Amniotic epithelial cell (primary cell): Measurements from ENCODE around the gene SUCLG2.
A peak's percentile ranks its signal among the peaks of the same experiment; 100 is the strongest.

Experiments used
- DNase-seq: peaks from one replicate; pipeline ENCODE4 v3.0.0-alpha.2; 2010; ENCODE audit warnings: low read depth

SUCLG2 gene

DNA sequence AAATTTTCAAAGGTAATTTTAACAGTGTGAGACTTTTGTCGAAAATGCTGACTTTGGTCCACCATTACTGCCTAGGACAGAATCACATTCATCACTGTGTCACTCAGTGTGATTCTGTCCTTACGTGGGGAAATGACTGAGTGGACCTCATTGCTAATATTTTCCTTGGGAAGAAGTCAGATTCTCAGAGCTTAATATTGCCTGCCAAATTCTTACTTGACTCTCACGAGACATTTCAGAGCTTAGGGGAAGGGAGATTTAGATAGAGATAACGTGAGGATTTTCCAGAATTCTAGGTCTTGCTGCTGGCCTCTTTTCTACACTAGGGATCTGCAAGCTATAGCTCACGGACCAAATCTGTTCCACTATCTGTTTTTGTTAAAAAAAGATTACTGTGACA is 270.4 kb downstream of the SUCLG2 start:
- DNase-seq = no peak

- no peak for DNase-seq
Observed at GRCh38 chr3:67383379-67383778, 271.0 kb downstream of the SUCLG2 start.

- peak; percentile 32 for DNase-seq
Observed at GRCh38 chr3:67382536-67382935, 271.9 kb downstream of the SUCLG2 start.

GRCh38 chr3:67381667-67382272 is 272.6 kb downstream of the SUCLG2 start:
- peak; percentile 35 for DNase-seq

- no peak for DNase-seq
Observed at GRCh38 chr3:67380118-67380517, 274.3 kb downstream of the SUCLG2 start.

DNA sequence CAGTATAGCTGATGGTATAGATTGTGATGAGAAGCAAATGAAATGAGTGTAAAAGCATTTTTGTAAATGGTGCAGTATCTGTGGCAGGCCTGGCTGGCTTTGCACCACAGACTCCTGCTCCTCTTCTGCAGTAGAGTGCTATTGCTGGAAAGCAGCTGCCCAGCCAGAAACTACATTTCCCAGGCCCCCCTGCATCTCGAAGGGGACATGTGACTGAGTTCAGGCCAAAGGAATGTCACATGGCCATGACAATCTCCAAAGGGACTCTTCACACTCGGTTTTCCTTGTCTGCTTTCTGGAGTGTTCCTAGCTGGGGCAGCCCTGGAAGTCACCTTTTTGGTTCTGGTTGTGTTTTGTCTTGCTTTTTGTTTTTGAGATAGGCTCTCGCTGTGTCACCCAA is 277.1 kb downstream of the SUCLG2 start:
- no peak for DNase-seq

- peak; percentile 75 for DNase-seq
Observed at GRCh38 chr3:67376416-67376815, 278.0 kb downstream of the SUCLG2 start.

GRCh38 chr3:67375976-67376375 is 278.4 kb downstream of the SUCLG2 start:
- DNase-seq = peak; percentile 80

DNA sequence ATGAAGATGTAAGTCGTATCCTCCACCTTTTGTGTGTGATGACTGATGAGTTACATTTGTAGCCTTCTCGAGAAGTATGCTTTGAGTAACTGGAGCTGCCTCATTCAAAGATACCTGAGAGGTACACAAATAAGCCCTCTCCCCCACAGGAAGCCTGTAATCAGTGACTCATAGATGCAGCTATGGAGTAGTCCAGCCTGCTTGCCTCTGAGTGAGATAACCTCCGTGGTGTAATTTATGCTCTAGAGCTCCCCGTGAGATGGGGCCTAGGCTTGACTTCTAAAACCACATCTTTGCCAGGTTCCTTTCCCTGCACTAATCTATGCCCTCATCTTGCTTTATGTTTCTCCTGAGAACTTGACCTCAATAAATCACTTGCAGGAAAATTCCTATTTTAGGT is 291.7 kb downstream of the SUCLG2 start:
- peak; percentile 92 for DNase-seq

GRCh38 chr3:67361770-67362169 is 292.6 kb downstream of the SUCLG2 start:
- peak; percentile 15 for DNase-seq

DNA sequence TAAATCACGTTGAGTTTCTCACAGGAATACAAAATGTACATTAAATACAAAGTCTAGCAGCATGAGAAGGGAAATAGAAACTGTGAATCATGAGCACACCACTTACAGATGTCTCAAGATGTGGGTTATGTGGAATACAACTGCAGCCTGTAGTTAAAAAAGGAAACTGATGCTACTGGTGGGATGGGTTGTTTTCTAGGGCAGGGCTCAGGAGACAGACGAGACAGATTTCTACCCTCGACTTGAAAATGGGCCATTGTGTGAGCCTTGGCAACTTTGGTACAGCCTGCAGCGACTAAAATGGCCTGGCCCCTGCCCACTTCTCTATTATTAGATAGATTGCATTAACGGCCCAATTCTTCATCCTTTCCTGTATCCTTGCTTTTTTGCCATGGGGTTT is 293.1 kb downstream of the SUCLG2 start:
- no peak for DNase-seq

DNA sequence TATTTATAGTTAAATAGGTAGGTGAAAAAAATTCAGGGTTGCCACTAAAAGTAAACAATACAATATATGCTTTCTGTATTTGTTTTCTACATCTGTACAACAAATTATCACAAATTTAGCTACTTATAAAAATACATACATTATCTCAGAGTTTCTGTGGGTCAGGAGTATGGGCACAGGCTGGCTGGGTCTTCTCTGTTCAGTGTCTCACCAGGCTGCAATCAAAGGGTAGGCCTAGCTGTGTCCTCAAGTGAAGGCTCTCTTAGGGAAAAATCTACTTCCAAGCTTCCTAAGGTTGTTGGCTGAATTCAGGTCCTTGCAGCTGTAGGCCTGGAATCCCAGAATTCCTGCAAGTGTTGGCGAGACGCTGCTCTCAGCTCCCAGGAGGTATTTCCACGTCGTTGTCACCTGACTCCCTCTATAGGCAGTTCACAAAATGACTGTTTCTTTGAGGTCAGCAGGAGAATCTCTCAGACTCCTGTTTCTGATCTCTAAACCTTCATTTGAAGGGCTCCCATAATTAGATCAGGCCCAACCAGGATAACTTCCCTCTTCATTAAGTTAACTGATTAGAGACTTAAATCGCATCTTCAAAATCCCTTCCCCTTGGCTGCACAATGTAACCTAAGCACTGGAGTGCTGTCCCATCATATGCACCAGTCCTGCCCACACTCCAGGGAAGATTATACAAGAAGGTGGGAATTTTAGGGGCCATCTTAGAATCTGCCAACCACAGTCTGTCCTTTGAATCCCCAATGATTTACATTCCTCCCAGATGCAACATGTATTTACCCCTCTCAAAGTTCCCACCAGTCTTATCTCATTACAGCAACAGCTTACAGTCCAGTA is 296.6 kb downstream of the SUCLG2 start:
- peak; percentile 55 for DNase-seq

DNA sequence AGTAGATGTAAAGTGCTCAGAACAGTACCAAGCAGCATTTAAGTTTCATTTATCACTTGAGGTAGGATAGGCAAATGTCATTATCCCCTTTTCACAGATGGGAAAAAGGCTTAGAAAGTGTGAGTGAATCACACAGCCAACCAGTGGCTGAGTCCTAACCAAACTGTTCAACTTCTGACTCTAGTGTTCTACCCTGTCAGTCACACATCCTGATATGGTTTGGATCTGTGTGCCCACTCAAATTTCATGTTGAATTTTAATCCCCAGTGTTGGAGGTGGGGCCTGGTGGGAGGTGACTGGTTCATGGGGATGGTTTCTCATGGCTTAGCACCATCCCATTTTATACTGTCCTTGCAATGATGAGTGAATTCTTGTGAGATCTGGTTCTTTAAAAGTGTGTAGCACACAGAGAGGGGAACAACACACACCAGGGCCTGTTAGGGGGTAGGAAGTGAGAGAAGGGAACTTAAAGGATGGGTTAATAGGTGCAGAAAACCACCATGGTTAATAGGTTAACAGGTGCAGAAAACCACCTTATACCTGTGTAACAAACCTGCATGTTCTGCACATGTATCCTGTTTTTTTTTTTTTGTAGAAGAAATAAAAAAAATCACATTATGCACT is 304.7 kb downstream of the SUCLG2 start:
- DNase-seq = peak; percentile 63

GRCh38 chr3:67346081-67346480 is 308.3 kb downstream of the SUCLG2 start:
- DNase-seq = no peak

DNA sequence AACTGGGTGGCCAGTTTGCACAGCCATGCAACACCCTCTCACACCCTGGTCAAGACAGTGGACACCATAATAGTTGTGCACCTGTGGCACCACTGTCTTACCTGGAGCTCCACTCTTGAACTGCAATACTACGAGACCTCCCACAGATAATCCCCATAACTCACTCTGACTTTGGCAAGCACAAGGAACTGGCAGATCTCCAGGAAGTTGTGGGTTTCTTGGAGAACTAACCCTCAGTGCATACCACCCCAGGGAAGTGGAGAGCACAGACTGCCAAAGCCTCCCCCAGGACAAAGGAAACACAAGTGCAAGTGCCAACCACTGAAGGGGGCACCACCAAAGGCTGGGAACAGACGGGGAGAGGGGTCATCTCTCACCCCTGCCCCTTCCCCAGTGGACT is 318.6 kb downstream of the SUCLG2 start:
- peak; percentile 59 for DNase-seq

DNA sequence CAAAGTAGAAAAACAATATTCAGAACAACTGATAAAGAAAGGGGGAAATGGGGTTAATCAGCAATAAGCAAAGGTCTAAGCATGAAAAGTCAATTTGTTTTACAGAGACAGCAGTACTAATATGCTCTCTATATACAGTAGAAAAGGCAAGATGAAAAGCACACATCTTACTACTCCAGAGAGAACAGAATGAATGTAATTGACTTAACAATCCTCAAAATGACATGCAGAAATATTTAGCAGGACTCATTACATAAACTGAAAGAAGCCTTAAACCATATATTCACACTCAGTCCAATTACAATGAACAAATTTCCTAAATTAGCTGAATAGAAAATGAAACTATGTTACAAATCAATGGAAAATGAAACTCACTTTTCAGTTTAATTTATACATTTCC is 319.8 kb downstream of the SUCLG2 start:
- no peak for DNase-seq

DNA sequence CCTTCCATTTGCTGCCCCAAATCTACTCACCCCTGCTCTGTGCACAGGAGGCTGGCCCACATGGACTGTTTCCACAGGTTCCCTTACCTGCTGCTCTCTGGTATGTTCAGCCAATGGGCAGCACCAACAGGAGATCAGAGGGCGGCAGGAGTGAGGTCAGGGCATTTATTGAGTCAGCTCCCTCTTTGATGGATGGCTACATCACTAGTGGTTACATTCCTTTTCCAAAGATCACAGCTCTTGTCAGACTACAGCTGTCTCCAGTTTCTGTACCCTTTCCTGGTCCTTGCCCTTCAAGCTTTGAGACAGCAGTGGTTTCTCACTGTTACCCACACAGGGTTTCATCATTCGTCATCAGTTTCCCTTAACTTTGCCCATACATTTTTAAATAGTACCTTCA is 325.1 kb downstream of the SUCLG2 start:
- DNase-seq = peak; percentile 14

DNA sequence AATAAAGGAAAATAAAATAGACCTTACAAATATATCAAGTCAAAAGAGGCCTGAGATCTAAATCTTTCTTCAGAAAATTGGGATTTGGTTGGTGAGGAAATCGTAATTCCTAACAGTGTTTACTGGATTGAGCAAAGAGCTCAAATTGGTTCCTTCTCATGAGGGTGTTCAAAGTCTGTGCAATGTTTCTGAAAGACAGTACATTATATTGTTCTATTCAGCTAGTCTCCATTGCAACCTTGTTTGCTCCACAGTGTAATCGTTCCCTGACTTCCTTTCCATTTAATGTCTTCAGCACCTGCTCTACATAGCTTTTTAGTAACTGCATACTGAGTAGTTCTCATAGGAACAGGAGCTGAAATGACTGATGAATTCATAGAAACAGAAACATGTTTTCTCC is 326.8 kb downstream of the SUCLG2 start:
- no peak for DNase-seq

GRCh38 chr3:67325231-67325630 is 329.2 kb downstream of the SUCLG2 start:
- no peak for DNase-seq
